HPDE6-E6E7 (cell line): ENCODE results near the gene OSR1.
"Not testable (repeated sequence)": the region's sequence is repeated elsewhere in the genome, so short reads cannot be mapped to it uniquely, and the experiment has no call there.

Experiments used
- DNase-seq: peaks from one replicate; pipeline ENCODE4 v3.0.0; 2011; ENCODE audit warnings: missing footprints; ENCODE audit errors: extremely low spot score

Gene OSR1

GRCh38 chr2:19332503-19332902 is 25.9 kb downstream of the OSR1 start:
- DNase-seq, result no peak

- DNase-seq, result no peak
These were observed 27.0 kb downstream of the OSR1 start for GRCh38 chr2:19331450-19331849.

DNA sequence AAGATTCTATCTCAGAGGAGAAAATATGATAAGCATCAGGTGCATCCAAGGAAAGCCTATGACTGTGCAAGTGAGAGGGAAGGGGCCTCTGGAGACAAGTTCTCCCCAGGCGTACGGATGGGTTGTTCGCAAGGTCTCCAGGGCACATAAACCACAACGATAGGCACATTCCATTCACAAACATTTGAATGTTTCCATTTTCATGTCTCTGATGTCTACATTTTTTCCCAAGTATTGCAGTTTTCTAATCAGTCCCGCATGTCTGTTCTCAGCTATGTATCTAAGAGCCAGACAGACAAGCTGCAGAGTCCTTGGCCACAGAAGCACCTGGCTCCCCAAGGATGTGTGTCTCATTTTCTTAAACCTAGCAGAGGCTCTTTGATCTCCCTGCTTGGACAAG is 28.0 kb downstream of the OSR1 start:
- no peak for DNase-seq

- DNase-seq, result no peak
These were observed 29.0 kb downstream of the OSR1 start for GRCh38 chr2:19329445-19329844.

DNA sequence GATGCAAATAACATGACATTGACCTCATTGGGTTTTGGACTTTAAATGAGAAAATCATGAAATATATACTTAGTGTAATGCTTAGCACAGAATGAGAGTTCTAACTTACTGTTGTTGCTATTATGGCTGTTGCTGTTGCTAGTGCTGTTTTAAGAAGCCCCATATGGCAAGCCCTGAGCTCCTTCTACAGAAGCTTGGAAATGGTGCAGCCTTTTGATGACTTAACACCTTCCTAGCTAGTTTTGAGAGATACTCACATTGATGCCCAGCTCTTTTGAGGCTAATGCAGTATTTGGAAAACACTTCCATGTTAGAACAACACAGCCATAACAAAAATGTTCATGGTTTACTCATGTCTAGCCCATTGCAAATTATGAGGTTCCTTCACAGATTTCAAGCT is 30.9 kb downstream of the OSR1 start:
- no peak for DNase-seq

- no peak for DNase-seq
These were observed 36.5 kb downstream of the OSR1 start for GRCh38 chr2:19321946-19322345.

- no peak for DNase-seq
These were observed 37.6 kb downstream of the OSR1 start for GRCh38 chr2:19320813-19321212.

GRCh38 chr2:19319698-19320097 is 38.7 kb downstream of the OSR1 start:
- no peak for DNase-seq

DNA sequence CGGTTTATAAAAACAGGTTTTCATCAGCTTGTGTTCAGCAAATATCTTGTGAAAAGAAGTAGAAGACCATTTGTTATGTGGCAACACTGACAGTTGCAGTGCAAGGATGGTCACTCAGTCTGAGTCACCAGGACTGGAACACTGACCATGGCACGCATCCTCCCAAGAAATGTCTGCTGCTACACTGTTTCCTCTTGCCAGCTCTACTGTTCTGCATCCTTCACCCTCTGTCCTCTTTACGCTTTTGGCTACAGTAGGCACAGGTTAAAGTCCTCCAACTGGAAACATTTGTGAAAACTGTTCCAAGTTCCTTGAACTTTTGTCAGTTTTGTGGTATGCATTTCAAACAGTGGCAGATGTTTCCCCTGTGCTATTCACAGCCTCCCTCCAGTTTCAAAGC is 39.4 kb downstream of the OSR1 start:
- no peak for DNase-seq

DNA sequence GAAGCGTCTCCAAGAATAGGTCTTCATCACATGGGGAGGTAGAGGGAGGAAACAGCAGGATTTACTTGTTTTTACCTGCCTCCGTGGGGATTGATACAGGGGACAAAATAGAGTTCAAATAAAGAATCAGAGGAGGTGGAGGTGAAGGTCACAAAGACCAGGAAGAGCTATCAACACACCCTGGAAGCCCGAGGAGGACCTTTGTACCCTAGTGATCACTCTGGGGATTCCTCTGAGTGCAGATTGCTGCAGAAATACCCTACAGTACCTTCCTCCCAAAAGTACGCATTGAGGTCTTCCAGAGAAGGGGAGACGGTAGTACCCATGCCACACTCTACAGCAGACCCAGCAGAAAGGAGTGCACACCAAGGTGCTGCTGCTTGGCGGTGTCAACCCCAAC is 44.9 kb downstream of the OSR1 start:
- no peak for DNase-seq

DNA sequence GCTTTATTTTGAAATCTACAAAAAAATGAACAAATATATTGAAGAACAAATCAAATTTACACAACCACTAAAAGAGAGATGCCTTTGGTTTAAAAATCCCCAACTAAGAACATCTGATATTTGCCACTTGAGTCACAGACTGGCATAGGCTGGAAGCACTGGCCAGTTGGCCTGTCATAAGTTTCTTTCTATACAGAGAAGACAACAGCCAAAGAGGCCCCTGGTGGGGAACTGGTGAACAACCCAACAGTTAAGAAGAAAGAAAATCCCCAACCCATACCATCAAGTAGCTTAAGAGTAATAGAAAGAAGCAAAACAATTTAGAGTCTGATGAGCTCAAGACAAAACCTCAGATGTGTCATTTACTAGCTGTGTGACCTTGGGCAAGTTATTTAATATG is 45.5 kb downstream of the OSR1 start:
- DNase-seq, result peak; percentile 53

DNA sequence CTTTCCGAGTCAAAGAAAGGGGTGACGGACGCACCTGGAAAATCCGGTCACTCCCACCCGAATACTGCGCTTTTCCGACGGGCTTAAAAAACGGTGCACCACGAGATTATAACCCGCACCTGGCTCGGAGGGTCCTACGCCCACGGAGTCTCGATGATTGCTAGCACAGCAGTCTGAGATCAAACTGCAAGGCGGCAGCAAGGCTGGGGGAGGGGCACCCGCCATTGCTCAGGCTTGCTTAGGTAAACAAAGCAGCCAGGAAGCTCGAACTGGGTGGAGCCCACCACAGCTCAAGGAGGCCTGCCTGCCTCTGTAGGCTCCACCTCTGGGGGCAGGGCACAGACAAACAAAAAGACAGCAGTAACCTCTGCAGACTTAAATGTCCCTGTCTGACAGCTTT is 52.4 kb downstream of the OSR1 start:
- DNase-seq, result not testable (repeated sequence)

DNA sequence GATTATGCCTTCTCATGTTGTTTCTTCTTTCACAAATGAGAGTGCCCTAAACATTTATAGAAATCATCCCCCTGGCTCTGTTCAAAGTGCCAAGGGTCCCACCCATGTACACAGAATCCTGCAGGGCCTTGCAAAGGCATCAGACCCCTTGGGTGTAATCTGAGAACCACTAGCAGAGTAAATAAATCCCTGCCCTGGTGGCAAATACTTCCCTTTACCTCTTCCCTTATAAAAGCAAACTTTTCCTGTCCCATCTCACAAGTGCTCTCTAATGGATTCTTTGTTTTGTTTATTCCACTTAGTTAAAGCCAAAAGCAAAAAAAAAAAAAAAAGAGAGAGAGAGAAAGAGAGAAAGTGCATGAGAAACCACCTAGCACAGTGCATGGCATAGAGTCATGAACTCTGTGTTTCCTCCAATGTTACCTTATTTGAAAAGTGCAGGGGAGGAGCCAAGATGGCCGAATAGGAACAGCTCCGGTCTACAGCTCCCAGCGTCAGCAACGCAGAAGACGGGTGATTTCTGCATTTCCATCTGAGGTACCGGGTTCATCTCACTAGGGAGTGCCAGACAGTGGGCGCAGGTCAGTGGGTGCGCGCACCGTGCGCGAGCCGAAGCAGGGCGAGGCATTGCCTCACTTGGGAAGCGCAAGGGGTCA is 52.9 kb downstream of the OSR1 start:
- DNase-seq, result not testable (repeated sequence)

GRCh38 chr2:19301706-19302105 is 56.7 kb downstream of the OSR1 start:
- DNase-seq, result no peak
